Measurements from ENCODE around the gene FAU. TPM values are rescaled to one million over a fixed set of nuclear protein-coding genes. Genes with fewer than 3 reads are reported as not detected.

FAU gene
- total and polyA plus RNA-seq, 2 of the 13 experiments (the other 11 are each of a cell fraction or from before 2014, with no cell fraction given) = 374 to 869 TPM

GRCh38 chr11:65083834-65084597 is 37.9 kb downstream of the FAU start, which contains the start of the genes CDCA5 and ZFPL1 (continued):
- no peak for TF ChIP-seq AFF4 (CRISPR knock-in tag; IDR thresholded peaks at IDR 0.05)
- TF ChIP-seq NR2F2 (IDR thresholded peaks at IDR 0.05; ENCODE audit: borderline replicate concordance, low read depth) = no peak; the same call in 1 of the 2 replicates
- TF ChIP-seq WIZ (CRISPR knock-in tag; IDR thresholded peaks at IDR 0.05) = no peak
- TF ChIP-seq MXD3 (CRISPR knock-in tag; IDR thresholded peaks at IDR 0.05) = peak; percentile 72; the same call in 1 of the 2 replicates
- peak; percentile 98 for TF ChIP-seq SP4 (CRISPR knock-in tag; IDR thresholded peaks at IDR 0.05)
- peak; percentile 0; the same call in 1 of the 2 replicates for TF ChIP-seq HNF4G (IDR thresholded peaks at IDR 0.05; ENCODE audit: borderline replicate concordance, low read depth, low read length)
- 0 out of 2 replicates have a peak, but pooled peaks have one; percentile 25 for TF ChIP-seq HNF4G (CRISPR knock-in tag; IDR thresholded peaks at IDR 0.05; ENCODE audit: borderline replicate concordance, low read depth)
- TF ChIP-seq SIX4 (CRISPR knock-in tag; IDR thresholded peaks at IDR 0.05) = no peak; the same call in 1 of the 2 replicates
- TF ChIP-seq ZNF234 (CRISPR knock-in tag; conservative IDR thresholded peaks at IDR 0.05) = no peak; the same call in 1 of the 2 replicates
- TF ChIP-seq TOPORS (CRISPR knock-in tag; IDR thresholded peaks at IDR 0.05) = peak; percentile 76
- peak; percentile 83 for TF ChIP-seq POGZ (CRISPR knock-in tag; IDR thresholded peaks at IDR 0.05)
- no peak for TF ChIP-seq NFE2 (CRISPR knock-in tag; IDR thresholded peaks at IDR 0.05)
- no peak for TF ChIP-seq HIC2 (CRISPR knock-in tag; IDR thresholded peaks at IDR 0.05; ENCODE audit: low read depth)

Measured in HepG2 (cell line).